ENCODE results near the gene GP9. TPM values are rescaled to one million over a fixed set of nuclear protein-coding genes. Genes with fewer than 3 reads are reported as not detected.
"Not testable (repeated sequence)": the region's sequence is repeated elsewhere in the genome, so short reads cannot be mapped to it uniquely, and the experiment has no call there.

The GP9 gene
- total RNA-seq, 2 experiments from 2014 or later = not detected

- not testable (repeated sequence) for H3K36me3 Mint-ChIP-seq (ENCODE audit: low read depth); H3K27me3 Mint-ChIP-seq; DNase-seq; H3K9me3 Mint-ChIP-seq
- H3K4me1 Mint-ChIP-seq = peaks cover 16% of the 10 kb centered on the region
- H3K27ac Mint-ChIP-seq = peak overlapping the region; percentile 26
- CTCF ChIA-PET = interaction anchor here (1.0 to 9.6 kb wide), 15 partner anchors 13 to 452 kb away, joined by 3 to 83 read pairs (median 4); no protein-coding TSS in a partner anchor
- POLR2A ChIA-PET = interaction anchor here (0.6 to 0.9 kb wide), 2 partner anchors 51 to 54 kb away, joined by 3 read pairs; no protein-coding TSS in a partner anchor
- H3K4me3 Mint-ChIP-seq = peak overlapping the region; percentile 35
These were observed 8.9 kb downstream of the GP9 start for GRCh38 chr3:129069313-129070085.

- H3K27ac Mint-ChIP-seq = no peak overlapping the region
- POLR2A ChIA-PET = no interaction called here
These were observed 9.7 kb downstream of the GP9 start for GRCh38 chr3:129070086-129070885.

GRCh38 chr3:129077222-129077621 is 16.6 kb downstream of the GP9 start:
- POLR2A ChIA-PET = no interaction called here
- Mint-ChIP-seq H3K4me3 (no peak overlapping the region), H3K36me3 (ENCODE audit: low read depth) (no peaks in the 10 kb centered on the region), H3K4me1 (peaks cover 12% of the 10 kb centered on the region), H3K27me3 (peaks cover under 1% of the 10 kb centered on the region), H3K9me3 (no peaks in the 10 kb centered on the region), H3K27ac (no peak overlapping the region)
- CTCF ChIA-PET = interaction anchor here (1.0 kb wide), 1 partner anchor 24 kb away, joined by 3 read pairs; no protein-coding TSS in a partner anchor
- no peak for DNase-seq

More at GRCh38 chr3:129070086-129070885, 9.7 kb downstream of the GP9 start:
- H3K36me3 Mint-ChIP-seq (ENCODE audit: low read depth) = no peaks in the 10 kb centered on the region
- H3K4me1 Mint-ChIP-seq = peaks cover 16% of the 10 kb centered on the region
- H3K27me3 Mint-ChIP-seq = peaks cover 6% of the 10 kb centered on the region
- no peak for DNase-seq
- H3K9me3 Mint-ChIP-seq = peaks cover 8% of the 10 kb centered on the region
- H3K4me3 Mint-ChIP-seq = no peak overlapping the region
- CTCF ChIA-PET = interaction anchor here (3.2 to 9.6 kb wide), 2 partner anchors 17 to 19 kb away, joined by 18 to 83 read pairs; no protein-coding TSS in a partner anchor

- no peaks in the 10 kb centered on the region for H3K9me3 Mint-ChIP-seq
- POLR2A ChIA-PET = no interaction called here
- CTCF ChIA-PET = interaction anchor here (1.0 kb wide), 1 partner anchor 233 kb away, joined by 6 read pairs; no protein-coding TSS in a partner anchor
These were observed 17.9 kb downstream of the GP9 start for GRCh38 chr3:129078510-129078909.

GRCh38 chr3:129081503-129081902 is 20.9 kb downstream of the GP9 start:
- CTCF ChIA-PET = interaction anchor here (1.4 kb wide), 1 partner anchor 10 kb away, joined by 4 read pairs; no protein-coding TSS in a partner anchor

More at GRCh38 chr3:129078510-129078909, 17.9 kb downstream of the GP9 start:
- no peaks in the 10 kb centered on the region for H3K36me3 Mint-ChIP-seq (ENCODE audit: low read depth)
- no peak for DNase-seq
- no peak overlapping the region for H3K4me3 Mint-ChIP-seq
- no peaks in the 10 kb centered on the region for H3K27me3 Mint-ChIP-seq
- no peak overlapping the region for H3K27ac Mint-ChIP-seq
- H3K4me1 Mint-ChIP-seq = peaks cover 14% of the 10 kb centered on the region

GRCh38 chr3:129082026-129082425 is 21.4 kb downstream of the GP9 start:
- H3K27ac Mint-ChIP-seq = no peak overlapping the region
- POLR2A ChIA-PET = no interaction called here
- no peaks in the 10 kb centered on the region for H3K36me3 Mint-ChIP-seq (ENCODE audit: low read depth)
- H3K9me3 Mint-ChIP-seq = no peaks in the 10 kb centered on the region
- H3K4me3 Mint-ChIP-seq = no peak overlapping the region
- DNase-seq = no peak
- H3K4me1 Mint-ChIP-seq = peaks cover 14% of the 10 kb centered on the region
- H3K27me3 Mint-ChIP-seq = no peaks in the 10 kb centered on the region
- CTCF ChIA-PET = no interaction called here

More at GRCh38 chr3:129081503-129081902, 20.9 kb downstream of the GP9 start:
- Mint-ChIP-seq H3K4me1 (peaks cover 14% of the 10 kb centered on the region), H3K9me3 (no peaks in the 10 kb centered on the region), H3K36me3 (ENCODE audit: low read depth) (no peaks in the 10 kb centered on the region), H3K4me3 (no peak overlapping the region), H3K27ac (no peak overlapping the region), H3K27me3 (no peaks in the 10 kb centered on the region)
- POLR2A ChIA-PET = no interaction called here
- DNase-seq = no peak

GRCh38 chr3:129084501-129084900 is 23.9 kb downstream of the GP9 start:
- H3K4me1 Mint-ChIP-seq = peaks cover 14% of the 10 kb centered on the region
- no peak for DNase-seq
- no peak overlapping the region for H3K4me3 Mint-ChIP-seq
- no peaks in the 10 kb centered on the region for H3K36me3 Mint-ChIP-seq (ENCODE audit: low read depth)
- CTCF ChIA-PET = interaction anchor here (0.9 to 2.6 kb wide), 4 partner anchors 9 to 161 kb away, joined by 3 to 7 read pairs (median 4); no protein-coding TSS in a partner anchor
- H3K27ac Mint-ChIP-seq = no peak overlapping the region
- POLR2A ChIA-PET = no interaction called here
- no peaks in the 10 kb centered on the region for H3K27me3 Mint-ChIP-seq
- H3K9me3 Mint-ChIP-seq = no peaks in the 10 kb centered on the region

GRCh38 chr3:129085165-129085715 is 24.7 kb downstream of the GP9 start:
- POLR2A ChIA-PET = no interaction called here
- peaks cover 14% of the 10 kb centered on the region for H3K4me1 Mint-ChIP-seq
- CTCF ChIA-PET = interaction anchor here (0.8 to 2.6 kb wide), 6 partner anchors 10 to 160 kb away, joined by 3 to 7 read pairs (median 4); no protein-coding TSS in a partner anchor

GRCh38 chr3:129085818-129086217 is 25.2 kb downstream of the GP9 start:
- H3K27me3 Mint-ChIP-seq = no peaks in the 10 kb centered on the region
- DNase-seq = no peak
- H3K27ac Mint-ChIP-seq = no peak overlapping the region
- H3K36me3 Mint-ChIP-seq (ENCODE audit: low read depth) = no peaks in the 10 kb centered on the region
- H3K4me1 Mint-ChIP-seq = peaks cover 14% of the 10 kb centered on the region
- CTCF ChIA-PET = interaction anchor here (0.8 to 1.3 kb wide), 3 partner anchors 10 to 58 kb away, joined by 3 to 4 read pairs (median 3); no protein-coding TSS in a partner anchor
- H3K9me3 Mint-ChIP-seq = no peaks in the 10 kb centered on the region
- POLR2A ChIA-PET = no interaction called here
- H3K4me3 Mint-ChIP-seq = no peak overlapping the region

More at GRCh38 chr3:129085165-129085715, 24.7 kb downstream of the GP9 start:
- no peak overlapping the region for H3K27ac Mint-ChIP-seq
- no peaks in the 10 kb centered on the region for H3K36me3 Mint-ChIP-seq (ENCODE audit: low read depth)
- H3K9me3 Mint-ChIP-seq = no peaks in the 10 kb centered on the region
- no peak overlapping the region for H3K4me3 Mint-ChIP-seq
- H3K27me3 Mint-ChIP-seq = no peaks in the 10 kb centered on the region
- DNase-seq = no peak

GRCh38 chr3:129087138-129087702 is 26.6 kb downstream of the GP9 start:
- no peak for DNase-seq
- Mint-ChIP-seq H3K27ac (no peak overlapping the region), H3K4me1 (peaks cover 2% of the 10 kb centered on the region), H3K9me3 (no peaks in the 10 kb centered on the region), H3K27me3 (no peaks in the 10 kb centered on the region), H3K4me3 (no peak overlapping the region), H3K36me3 (ENCODE audit: low read depth) (peaks cover 2% of the 10 kb centered on the region)
- ChIA-PET CTCF (interaction anchor here (1.1 kb wide), 1 partner anchor 159 kb away, joined by 3 read pairs; no protein-coding TSS in a partner anchor), POLR2A (no interaction called here)

- CTCF ChIA-PET = interaction anchor here (1.1 kb wide), 1 partner anchor 158 kb away, joined by 3 read pairs; no protein-coding TSS in a partner anchor
- H3K9me3 Mint-ChIP-seq; H3K27me3 Mint-ChIP-seq; DNase-seq; H3K4me1 Mint-ChIP-seq; POLR2A ChIA-PET; H3K36me3 Mint-ChIP-seq (ENCODE audit: low read depth); H3K27ac Mint-ChIP-seq; H3K4me3 Mint-ChIP-seq: not testable (repeated sequence)
These were observed 27.3 kb downstream of the GP9 start for GRCh38 chr3:129087904-129088303.

GRCh38 chr3:129088312-129088711 is 27.7 kb downstream of the GP9 start:
- H3K9me3 Mint-ChIP-seq; CTCF ChIA-PET; H3K27me3 Mint-ChIP-seq; H3K4me3 Mint-ChIP-seq; DNase-seq; H3K4me1 Mint-ChIP-seq; H3K27ac Mint-ChIP-seq; H3K36me3 Mint-ChIP-seq (ENCODE audit: low read depth); POLR2A ChIA-PET: not testable (repeated sequence)

Data from activated CD4-positive, alpha-beta T cell treated with anti-CD3 and anti-CD28 coated beads, Interleukin-2, amount 10 ng/mL, durations not matched to agents 7 days and 5 days (primary cell).